Measurements from ENCODE around the gene ARID5A. TPM values are rescaled to one million over a fixed set of nuclear protein-coding genes. Genes with fewer than 3 reads are reported as not detected.
A peak's percentile ranks its signal among the peaks of the same experiment; 100 is the strongest.

Gene ARID5A
- total and polyA plus RNA-seq, 2 of the 13 experiments (the other 11 are each of a cell fraction or from before 2014, with no cell fraction given): 6.0 to 9.5 TPM

- TF ChIP-seq NONO (IDR thresholded peaks at IDR 0.05) (no peak), NONO (CRISPR knock-in tag; conservative IDR thresholded peaks at IDR 0.05) (peak; percentile 88), PAWR (CRISPR knock-in tag; IDR thresholded peaks at IDR 0.05; ENCODE audit: borderline replicate concordance) (0 out of 2 replicates have a peak, but pooled peaks have one; percentile 27), FOXK2 (IDR thresholded peaks at IDR 0.05) (peak; percentile 68; the same call in 1 of the 2 replicates), FOSL2 (CRISPR knock-in tag; IDR thresholded peaks at IDR 0.05) (peak; percentile 77), ZNF557 (CRISPR knock-in tag; IDR thresholded peaks at IDR 0.05) (no peak), THYN1 (CRISPR knock-in tag; IDR thresholded peaks at IDR 0.05; ENCODE audit: borderline replicate concordance, low read depth) (no peak), TFDP1 (CRISPR knock-in tag; IDR thresholded peaks at IDR 0.05; ENCODE audit: borderline replicate concordance) (no peak), ZNF629 (CRISPR knock-in tag; conservative IDR thresholded peaks at IDR 0.05) (peak; percentile 96), ZNF775 (CRISPR knock-in tag; IDR thresholded peaks at IDR 0.05; ENCODE audit: borderline replicate concordance) (peak; percentile 89; the same call in 1 of the 2 replicates), ZNF570 (CRISPR knock-in tag; IDR thresholded peaks at IDR 0.05; ENCODE audit: borderline replicate concordance) (no peak), ZNF292 (CRISPR knock-in tag; IDR thresholded peaks at IDR 0.05; ENCODE audit: borderline replicate concordance, low read depth) (peak; percentile 80; the same call in 1 of the 2 replicates), ZNF572 (CRISPR knock-in tag; IDR thresholded peaks at IDR 0.05) (peak; percentile 93; the same call in 1 of the 2 replicates), GABPA (IDR thresholded peaks at IDR 0.05; ENCODE audit: low read depth, low read length) (no peak), GABPA (CRISPR knock-in tag; IDR thresholded peaks at IDR 0.05; ENCODE audit: low read depth) (peak; percentile 74), HOXA7 (CRISPR knock-in tag; IDR thresholded peaks at IDR 0.05) (no peak), KDM1A (CRISPR knock-in tag; IDR thresholded peaks at IDR 0.05) (0 out of 2 replicates have a peak, but pooled peaks have one; percentile 70)
- TF ChIP-seq, protein P1, sequence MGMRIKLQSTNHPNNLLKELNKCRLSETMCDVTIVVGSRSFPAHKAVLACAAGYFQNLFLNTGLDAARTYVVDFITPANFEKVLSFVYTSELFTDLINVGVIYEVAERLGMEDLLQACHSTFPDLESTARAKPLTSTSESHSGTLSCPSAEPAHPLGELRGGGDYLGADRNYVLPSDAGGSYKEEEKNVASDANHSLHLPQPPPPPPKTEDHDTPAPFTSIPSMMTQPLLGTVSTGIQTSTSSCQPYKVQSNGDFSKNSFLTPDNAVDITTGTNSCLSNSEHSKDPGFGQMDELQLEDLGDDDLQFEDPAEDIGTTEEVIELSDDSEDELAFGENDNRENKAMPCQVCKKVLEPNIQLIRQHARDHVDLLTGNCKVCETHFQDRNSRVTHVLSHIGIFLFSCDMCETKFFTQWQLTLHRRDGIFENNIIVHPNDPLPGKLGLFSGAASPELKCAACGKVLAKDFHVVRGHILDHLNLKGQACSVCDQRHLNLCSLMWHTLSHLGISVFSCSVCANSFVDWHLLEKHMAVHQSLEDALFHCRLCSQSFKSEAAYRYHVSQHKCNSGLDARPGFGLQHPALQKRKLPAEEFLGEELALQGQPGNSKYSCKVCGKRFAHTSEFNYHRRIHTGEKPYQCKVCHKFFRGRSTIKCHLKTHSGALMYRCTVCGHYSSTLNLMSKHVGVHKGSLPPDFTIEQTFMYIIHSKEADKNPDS (CRISPR knock-in tag; IDR thresholded peaks at IDR 0.05): 0 out of 2 replicates have a peak, but pooled peaks have one; percentile 67
These were observed 65.1 kb downstream of the ARID5A start (continued) for GRCh38 chr2:96601382-96602292.

Other genes with a start within 250 kb of the ARID5A start
- gene SNRNP200, start 231.2 kb upstream of the ARID5A start, total RNA-seq (2016; rRNA removed; fragmentation: Illumina TruSeq; extraction: Trizol): 99.0 and 163 TPM in 2 replicates
- gene SNRNP200, start 231.2 kb upstream of the ARID5A start, polyA plus RNA-seq (2011; rRNA removed): 228 and 232 TPM in 2 replicates
- 8.7 and 11.7 TPM in 2 replicates for gene ITPRIPL1, start 211.4 kb upstream of the ARID5A start, total RNA-seq (2016; rRNA removed; fragmentation: Illumina TruSeq; extraction: Trizol)
- gene ITPRIPL1, start 211.4 kb upstream of the ARID5A start, polyA plus RNA-seq (2011; rRNA removed): 4.3 and 6.3 TPM in 2 replicates
- 48.8 and 66.9 TPM in 2 replicates for gene NCAPH, start 201.0 kb upstream of the ARID5A start, total RNA-seq (2016; rRNA removed; fragmentation: Illumina TruSeq; extraction: Trizol)
- gene NCAPH, start 201.0 kb upstream of the ARID5A start, polyA plus RNA-seq (2011; rRNA removed): 13.5 and 22.8 TPM in 2 replicates
- 0.74 and 1.2 TPM in 2 replicates for gene NEURL3, start 31.4 kb upstream of the ARID5A start, total RNA-seq (2016; rRNA removed; fragmentation: Illumina TruSeq; extraction: Trizol)
- 0.16 and 0.48 TPM in 2 replicates for gene NEURL3, start 31.4 kb upstream of the ARID5A start, polyA plus RNA-seq (2011; rRNA removed)
- 37.3 and 43.9 TPM in 2 replicates for gene KANSL3, start 101.6 kb downstream of the ARID5A start, total RNA-seq (2016; rRNA removed; fragmentation: Illumina TruSeq; extraction: Trizol)
- gene KANSL3, start 101.6 kb downstream of the ARID5A start, polyA plus RNA-seq (2011; rRNA removed): 20.8 and 28.2 TPM in 2 replicates
- 0.02 TPM in 1 of 2 replicates, not detected in the other for gene FER1L5, start 106.0 kb downstream of the ARID5A start, total RNA-seq (2016; rRNA removed; fragmentation: Illumina TruSeq; extraction: Trizol)
- gene FER1L5, start 106.0 kb downstream of the ARID5A start, polyA plus RNA-seq (2011; rRNA removed): 0.08 and 0.22 TPM in 2 replicates
- 27.7 and 57.9 TPM in 2 replicates for gene LMAN2L, start 203.3 kb downstream of the ARID5A start, total RNA-seq (2016; rRNA removed; fragmentation: Illumina TruSeq; extraction: Trizol)
- 35.5 and 39.1 TPM in 2 replicates for gene LMAN2L, start 203.3 kb downstream of the ARID5A start, polyA plus RNA-seq (2011; rRNA removed)
- gene CNNM4, start 224.2 kb downstream of the ARID5A start, total RNA-seq (2016; rRNA removed; fragmentation: Illumina TruSeq; extraction: Trizol): 3.0 and 5.9 TPM in 2 replicates
- gene CNNM4, start 224.2 kb downstream of the ARID5A start, polyA plus RNA-seq (2011; rRNA removed): 8.4 and 9.8 TPM in 2 replicates